GM18868 (cell line): ENCODE results near the gene SET.

Source experiments
- ATAC-seq: cut with Tn5 transposase; IDR thresholded peaks from one replicate; pipeline ENCODE4 v1.9.1; 2021; ENCODE audit warnings: mild to moderate bottlenecking, moderate library complexity; ENCODE audit not compliant: unreplicated experiment

Gene SET

DNA sequence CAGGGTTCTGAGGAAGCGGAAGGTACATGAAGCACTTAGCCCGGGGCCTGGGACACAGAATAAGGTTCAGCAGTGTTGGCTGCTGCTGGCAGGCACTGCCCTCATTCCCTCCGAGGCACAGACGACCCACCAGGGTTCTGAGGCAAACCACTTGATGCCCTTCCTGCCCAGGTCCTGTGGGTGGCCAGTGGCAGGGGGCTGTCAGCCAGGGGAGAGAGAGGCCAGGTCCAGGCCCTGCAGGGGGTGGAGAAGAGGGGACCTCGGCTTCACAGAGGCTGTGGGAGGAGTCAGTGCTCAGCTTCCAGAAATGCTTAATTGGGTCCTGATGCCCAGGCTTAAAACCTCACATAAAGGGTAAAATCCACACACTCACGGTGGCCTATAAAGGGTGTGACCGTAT is 39.3 kb downstream of the SET start:
- ATAC-seq = no peak

DNA sequence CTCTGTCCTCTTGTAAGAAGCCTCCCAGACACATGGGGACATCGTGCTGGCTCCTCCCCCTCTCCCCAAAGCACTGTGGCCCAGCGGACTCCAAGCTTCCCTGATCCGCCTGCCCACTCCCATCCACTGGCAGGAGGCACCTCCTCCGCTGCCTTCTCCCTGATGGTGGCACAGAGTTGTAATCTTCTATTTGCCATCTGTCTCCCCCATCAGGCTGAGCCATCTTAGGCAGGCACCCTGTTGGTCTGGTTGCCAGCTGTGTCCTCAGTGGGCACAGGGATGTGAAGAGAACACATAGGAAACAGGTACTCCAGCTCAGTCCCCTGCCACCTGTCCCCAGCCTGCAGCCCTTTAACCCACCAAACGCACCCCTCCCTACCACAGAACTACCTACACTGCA is 40.3 kb downstream of the SET start:
- ATAC-seq = no peak

DNA sequence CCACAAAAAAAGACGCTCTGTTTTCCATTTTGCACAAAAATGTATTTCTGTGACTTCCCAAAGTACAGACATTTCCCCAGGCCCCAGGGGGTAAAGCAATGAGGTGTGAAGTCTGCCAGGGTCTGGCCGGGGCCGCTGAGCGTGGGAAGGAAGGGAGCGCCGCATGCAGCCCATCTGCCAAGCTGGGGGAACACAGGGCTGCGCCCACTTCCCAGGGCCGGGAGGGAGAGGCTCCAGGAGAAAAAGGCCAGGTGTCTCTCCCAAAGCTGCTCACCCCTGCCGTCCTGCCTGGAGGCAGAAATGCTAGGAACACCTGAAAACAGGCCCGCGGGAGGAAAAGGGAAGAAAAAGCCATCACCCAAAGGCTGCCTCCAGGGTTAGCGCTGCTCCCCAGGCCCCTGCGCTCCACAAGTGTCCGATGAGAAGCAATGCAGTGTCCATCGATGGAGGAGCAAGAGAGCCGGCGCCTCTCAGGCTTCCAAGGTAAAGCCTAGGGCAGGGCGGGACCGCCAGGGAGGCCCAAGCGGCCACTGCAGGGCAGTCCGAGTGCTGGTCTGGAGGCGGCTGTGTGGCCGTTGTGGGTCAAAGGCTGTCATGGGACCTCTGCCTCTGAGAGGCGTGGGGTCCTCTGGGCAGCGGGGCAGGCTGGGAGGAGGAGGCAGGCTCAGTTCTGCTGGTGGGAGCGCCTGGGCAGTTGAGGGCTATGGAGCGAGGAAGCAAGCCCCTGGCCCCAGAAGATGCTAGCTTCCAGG is 40.9 kb downstream of the SET start:
- no peak for ATAC-seq

DNA sequence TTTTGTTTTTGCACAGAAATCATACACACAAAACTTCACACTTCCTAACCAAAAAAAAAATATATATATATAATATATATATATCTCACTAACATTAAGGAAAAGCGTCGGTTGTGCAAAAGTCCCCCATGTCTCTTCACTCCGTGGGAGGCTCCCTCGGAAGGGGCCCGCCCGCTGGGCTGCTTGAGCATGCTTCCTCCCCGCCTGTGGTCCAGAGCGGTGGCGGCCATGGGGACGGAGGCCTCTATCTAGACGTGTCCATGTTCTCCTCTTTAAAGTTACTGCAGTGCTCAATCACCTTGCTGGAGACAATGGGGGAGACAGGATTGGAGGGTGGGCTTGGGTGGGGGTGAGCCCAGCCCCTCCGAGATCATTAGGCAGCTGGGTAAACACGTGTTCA is 42.1 kb downstream of the SET start:
- ATAC-seq = no peak

DNA sequence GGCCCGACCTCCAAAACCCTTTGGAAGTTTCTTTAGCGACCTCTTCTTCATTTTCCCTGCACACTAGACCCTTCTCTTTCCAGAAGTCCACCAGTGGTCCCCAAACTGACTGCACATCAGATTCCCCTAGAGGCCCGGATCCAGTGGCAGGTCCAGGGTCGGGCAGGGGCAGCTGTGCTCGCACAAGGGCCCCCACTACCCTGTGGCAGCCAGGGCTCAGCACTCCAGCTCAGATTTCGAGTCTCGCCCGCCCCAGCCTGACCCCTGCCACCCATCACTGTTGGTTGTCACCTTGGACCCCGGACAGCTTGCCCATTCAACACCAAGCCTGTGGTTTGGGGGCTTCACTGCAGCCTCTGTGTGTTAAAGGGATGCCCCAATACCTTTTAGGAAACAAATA is 42.7 kb downstream of the SET start:
- no peak for ATAC-seq

DNA sequence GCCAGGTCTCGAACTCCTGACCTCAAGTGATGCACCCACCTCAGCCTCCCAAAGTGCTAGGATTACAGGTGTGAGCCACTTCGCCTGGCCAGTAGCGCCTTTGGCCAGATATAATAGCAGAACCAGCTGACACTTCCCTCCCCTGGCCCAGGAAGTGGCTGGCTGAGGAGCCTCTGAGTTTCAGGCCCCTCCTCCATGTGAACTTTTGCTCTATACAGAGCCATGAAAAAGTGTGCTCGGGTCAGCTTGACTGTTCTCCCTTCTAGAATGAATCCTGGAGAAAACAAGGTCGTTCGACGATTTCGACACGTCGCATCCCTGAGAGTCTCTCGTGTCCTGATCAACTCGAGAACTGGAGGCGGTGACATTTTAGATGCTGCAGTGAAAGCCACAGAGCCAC is 43.6 kb downstream of the SET start:
- ATAC-seq = no peak

DNA sequence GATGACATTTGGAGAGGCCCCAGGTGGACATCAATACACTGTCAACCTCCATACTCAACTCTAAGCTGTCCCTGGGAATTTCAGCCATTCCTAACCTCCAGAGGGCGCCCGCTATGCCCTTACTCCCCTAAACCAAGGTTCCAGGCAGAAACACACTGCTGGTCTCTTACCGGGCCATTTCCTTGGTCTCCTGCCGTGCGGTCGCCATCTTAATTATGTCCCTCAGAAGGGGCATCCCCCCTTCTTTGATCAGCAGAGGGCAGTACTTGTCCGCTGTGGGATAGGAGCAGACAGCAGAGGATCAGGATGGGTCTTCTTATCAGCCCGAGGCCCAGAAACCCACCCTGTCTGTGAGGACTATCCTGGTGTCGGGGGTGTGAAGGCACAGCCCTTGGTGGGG is 44.2 kb downstream of the SET start:
- ATAC-seq = no peak

DNA sequence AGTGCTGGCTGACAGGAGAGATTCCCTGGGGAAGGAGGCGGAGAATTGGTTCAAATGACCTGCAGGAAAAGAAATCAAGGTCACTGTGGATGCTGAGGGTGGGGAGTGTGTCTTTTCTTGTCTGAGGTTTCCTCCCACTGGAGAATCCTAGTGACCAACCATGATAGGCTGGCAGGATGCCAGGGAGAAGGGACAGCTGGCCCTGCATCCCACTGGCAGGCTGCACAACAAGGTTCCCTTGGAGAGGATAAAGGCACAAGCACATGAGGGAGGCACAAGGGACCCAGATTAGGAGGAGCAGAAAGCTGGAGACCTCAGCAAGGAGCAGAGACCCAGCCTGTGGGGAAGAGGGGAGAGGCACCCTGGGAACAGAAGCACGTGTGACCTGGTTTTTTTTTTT is 46.4 kb downstream of the SET start:
- ATAC-seq = no peak

DNA sequence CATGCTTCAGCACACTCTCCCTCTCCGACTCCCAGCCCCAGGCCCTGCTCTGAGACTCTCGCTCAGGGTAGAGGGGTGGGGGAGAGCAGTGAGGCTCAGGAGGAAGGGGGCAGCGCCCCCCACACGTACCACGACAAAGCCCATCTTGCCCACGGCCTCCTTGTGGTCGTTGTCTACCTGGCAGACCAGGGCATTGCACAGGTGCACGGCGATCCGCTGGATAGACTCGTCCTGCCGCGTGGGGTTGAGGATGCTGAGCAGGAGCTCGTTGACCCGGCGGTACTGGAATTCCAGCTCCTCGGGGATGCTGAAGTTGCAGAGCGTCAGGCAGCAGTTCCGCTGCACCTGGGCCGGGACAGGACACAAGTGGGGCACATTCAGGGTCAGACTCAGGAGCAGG is 53.4 kb downstream of the SET start:
- ATAC-seq = no peak

DNA sequence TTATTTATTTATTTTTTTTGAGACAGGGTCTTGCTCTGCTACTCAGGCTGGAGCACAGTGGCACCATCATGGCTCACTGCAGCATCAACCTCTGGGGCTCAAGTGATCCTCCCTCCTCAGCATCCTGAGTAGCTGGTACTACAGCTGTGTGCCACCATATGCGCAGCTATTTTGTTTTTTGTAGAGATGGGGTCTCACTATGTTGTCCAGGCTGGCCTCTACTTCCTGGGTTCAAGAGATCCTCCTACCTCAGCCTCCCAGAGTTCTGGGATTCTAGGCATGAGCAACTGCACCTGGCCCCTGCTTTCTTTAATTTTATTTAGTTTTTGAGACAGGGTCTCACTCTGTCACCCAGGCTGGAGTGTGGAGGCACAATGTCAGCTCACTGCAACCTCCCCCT is 54.4 kb downstream of the SET start:
- ATAC-seq = no peak
